ENCODE measurements around the gene SNUPN. TPM values are rescaled to one million over a fixed set of nuclear protein-coding genes. Genes with fewer than 3 reads are reported as not detected.
"Not testable (repeated sequence)": the region's sequence is repeated elsewhere in the genome, so short reads cannot be mapped to it uniquely, and the experiment has no call there.

Gene SNUPN
- total and polyA plus RNA-seq, 10 of the 15 experiments (the other 5 are each of a cell fraction or from before 2014, with no cell fraction given): 19.0 to 50.3 (median 32.5) TPM

DNA sequence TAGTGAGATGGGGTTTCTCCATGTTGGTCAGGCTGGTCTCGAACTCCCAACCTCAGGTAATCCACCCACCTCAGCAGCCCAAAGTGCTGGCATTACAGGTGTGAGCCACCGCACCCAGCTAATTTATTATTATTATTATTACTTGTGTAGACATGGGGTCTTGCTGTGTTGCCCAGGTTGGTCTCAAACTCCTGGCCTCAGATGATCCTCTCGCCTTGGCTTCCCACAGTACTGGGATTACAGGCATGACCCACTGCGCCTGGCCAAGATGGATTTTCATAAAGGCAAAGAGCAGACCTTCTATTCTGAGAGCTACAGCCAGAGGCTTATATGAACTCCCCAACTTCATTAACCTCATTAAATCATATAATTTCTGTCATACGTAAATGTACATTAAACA, 63.6 kb downstream of the SNUPN start:
- FAIRE-seq: no peak
- H3K4me3 ChIP-seq: no peak overlapping the region
- ChIA-PET SMC1A (ENCODE audit: uncharacterized antibody, unreplicated experiment) (interaction anchor here (0.5 to 0.6 kb wide), 2 partner anchors 11 to 649 kb away, joined by 3 to 4 read pairs; no protein-coding TSS in a partner anchor), CTCF (interaction anchor here (0.7 to 1.1 kb wide), 3 partner anchors 12 to 348 kb away, joined by 3 to 4 read pairs (median 3); no protein-coding TSS in a partner anchor), POLR2A (no interaction called here), RAD21 (ENCODE audit: unreplicated experiment) (interaction anchor here (0.6 to 1.5 kb wide), 3 partner anchors 64 to 437 kb away, joined by 3 to 4 read pairs (median 3); partner anchors contain the start of genes IMP3 and SNUPN)
- H3K9me3 ChIP-seq (replicated peaks; ENCODE audit: control insufficient read depth, insufficient read depth, low read length): no peaks in the 10 kb centered on the region
- no peak overlapping the region for H3K9ac ChIP-seq (ENCODE audit: control insufficient read depth, insufficient read depth, low read length)
- no peak overlapping the region for H2AFZ ChIP-seq (ENCODE audit: control insufficient read depth, low read depth, low read length)
- no peaks in the 10 kb centered on the region for H4K20me1 ChIP-seq (ENCODE audit: control insufficient read depth, insufficient read depth)
- peaks cover 1% of the 10 kb centered on the region; the same call in 1 of the 2 replicates for H3K79me2 ChIP-seq (ENCODE audit: control insufficient read depth, insufficient read depth, low read length)
- no peaks in the 10 kb centered on the region for H3K36me3 ChIP-seq (ENCODE audit: control insufficient read depth in 2 of 2, insufficient read depth in 2 of 2, low read length in 1 of 2)
- H3K4me1 ChIP-seq (ENCODE audit: control insufficient read depth, insufficient read depth, low read length): no peaks in the 10 kb centered on the region
- in situ Hi-C loops (cut with MboI): no loop called here
- ATAC-seq: no peak
- DNase-seq (ENCODE audit: low read depth, low spot score): no peak
- no peak overlapping the region for H3K4me2 ChIP-seq (ENCODE audit: control insufficient read depth, insufficient read depth)
- BruUV-seq (replicated peaks): no TSS peak
- no peak for TF ChIP-seq DPF2 (IDR thresholded peaks at IDR 0.05)
- no peak for TF ChIP-seq NFYB (IDR thresholded peaks at IDR 0.05; ENCODE audit: insufficient read depth, low read depth, low read length)
- TF ChIP-seq ZZZ3 (IDR thresholded peaks at IDR 0.05; ENCODE audit: control insufficient read depth, insufficient read length, low read depth): no peak
- TF ChIP-seq, protein P1, sequence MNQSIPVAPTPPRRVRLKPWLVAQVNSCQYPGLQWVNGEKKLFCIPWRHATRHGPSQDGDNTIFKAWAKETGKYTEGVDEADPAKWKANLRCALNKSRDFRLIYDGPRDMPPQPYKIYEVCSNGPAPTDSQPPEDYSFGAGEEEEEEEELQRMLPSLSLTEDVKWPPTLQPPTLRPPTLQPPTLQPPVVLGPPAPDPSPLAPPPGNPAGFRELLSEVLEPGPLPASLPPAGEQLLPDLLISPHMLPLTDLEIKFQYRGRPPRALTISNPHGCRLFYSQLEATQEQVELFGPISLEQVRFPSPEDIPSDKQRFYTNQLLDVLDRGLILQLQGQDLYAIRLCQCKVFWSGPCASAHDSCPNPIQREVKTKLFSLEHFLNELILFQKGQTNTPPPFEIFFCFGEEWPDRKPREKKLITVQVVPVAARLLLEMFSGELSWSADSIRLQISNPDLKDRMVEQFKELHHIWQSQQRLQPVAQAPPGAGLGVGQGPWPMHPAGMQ (IDR thresholded peaks at IDR 0.05; ENCODE audit: borderline replicate concordance): no peak
- TF ChIP-seq FOXK2 (IDR thresholded peaks at IDR 0.05): no peak
- no peak for TF ChIP-seq NBN (IDR thresholded peaks at IDR 0.05)
- no peak for TF ChIP-seq HDAC2 (IDR thresholded peaks at IDR 0.05)
- TF ChIP-seq ZSCAN29 (IDR thresholded peaks at IDR 0.05): no peak
- TF ChIP-seq, protein P2, sequence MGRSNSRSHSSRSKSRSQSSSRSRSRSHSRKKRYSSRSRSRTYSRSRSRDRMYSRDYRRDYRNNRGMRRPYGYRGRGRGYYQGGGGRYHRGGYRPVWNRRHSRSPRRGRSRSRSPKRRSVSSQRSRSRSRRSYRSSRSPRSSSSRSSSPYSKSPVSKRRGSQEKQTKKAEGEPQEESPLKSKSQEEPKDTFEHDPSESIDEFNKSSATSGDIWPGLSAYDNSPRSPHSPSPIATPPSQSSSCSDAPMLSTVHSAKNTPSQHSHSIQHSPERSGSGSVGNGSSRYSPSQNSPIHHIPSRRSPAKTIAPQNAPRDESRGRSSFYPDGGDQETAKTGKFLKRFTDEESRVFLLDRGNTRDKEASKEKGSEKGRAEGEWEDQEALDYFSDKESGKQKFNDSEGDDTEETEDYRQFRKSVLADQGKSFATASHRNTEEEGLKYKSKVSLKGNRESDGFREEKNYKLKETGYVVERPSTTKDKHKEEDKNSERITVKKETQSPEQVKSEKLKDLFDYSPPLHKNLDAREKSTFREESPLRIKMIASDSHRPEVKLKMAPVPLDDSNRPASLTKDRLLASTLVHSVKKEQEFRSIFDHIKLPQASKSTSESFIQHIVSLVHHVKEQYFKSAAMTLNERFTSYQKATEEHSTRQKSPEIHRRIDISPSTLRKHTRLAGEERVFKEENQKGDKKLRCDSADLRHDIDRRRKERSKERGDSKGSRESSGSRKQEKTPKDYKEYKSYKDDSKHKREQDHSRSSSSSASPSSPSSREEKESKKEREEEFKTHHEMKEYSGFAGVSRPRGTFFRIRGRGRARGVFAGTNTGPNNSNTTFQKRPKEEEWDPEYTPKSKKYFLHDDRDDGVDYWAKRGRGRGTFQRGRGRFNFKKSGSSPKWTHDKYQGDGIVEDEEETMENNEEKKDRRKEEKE (IDR thresholded peaks at IDR 0.05): no peak
- no peak overlapping the region for H3K27ac ChIP-seq (ENCODE audit: control insufficient read depth, insufficient read depth)
- whole genome bisulfite sequencing (ENCODE audit: insufficient coverage, insufficient replicate concordance, low lambda C conversion rate, missing lambda C conversion rate): 100% methylated on average over 5 of the region's 5 CpGs
- intact Hi-C loops (cut with micrococcal nuclease; ENCODE audit: unreplicated experiment): no loop called here
- H3K27me3 ChIP-seq (replicated peaks in 1 of 2; ENCODE audit: control insufficient read depth in 2 of 2, insufficient read depth in 2 of 2, low read length in 1 of 2): no peaks in the 10 kb centered on the region

DNA sequence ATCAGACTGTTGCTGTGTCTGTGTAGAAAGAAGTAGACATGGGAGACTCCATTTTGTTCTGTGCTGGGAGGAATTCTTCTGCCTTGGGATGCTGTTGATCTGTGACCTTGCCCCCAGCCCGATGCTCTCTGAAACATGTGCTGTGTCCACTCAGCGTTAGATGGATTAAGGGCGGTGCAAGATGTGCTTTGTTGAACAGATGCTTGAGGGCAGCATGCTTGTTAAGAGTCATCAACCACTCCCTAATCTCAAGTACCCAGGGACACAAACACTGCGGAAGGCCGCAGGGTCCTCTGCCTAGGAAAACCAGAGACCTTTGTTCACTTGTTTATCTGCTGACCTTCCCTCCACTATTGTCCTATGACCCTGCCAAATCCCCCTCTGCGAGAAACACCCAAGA, 66.2 kb downstream of the SNUPN start:
- in situ Hi-C loops (cut with MboI); H3K27ac ChIP-seq (ENCODE audit: control insufficient read depth, insufficient read depth); POLR2A ChIA-PET; H3K4me2 ChIP-seq (ENCODE audit: control insufficient read depth, insufficient read depth); H3K36me3 ChIP-seq (ENCODE audit: control insufficient read depth in 2 of 2, insufficient read depth in 2 of 2, low read length in 1 of 2); H3K79me2 ChIP-seq (ENCODE audit: control insufficient read depth, insufficient read depth, low read length); SMC1A ChIA-PET (ENCODE audit: uncharacterized antibody, unreplicated experiment); RAD21 ChIA-PET (ENCODE audit: unreplicated experiment); H3K9me3 ChIP-seq (replicated peaks; ENCODE audit: control insufficient read depth, insufficient read depth, low read length); H3K9ac ChIP-seq (ENCODE audit: control insufficient read depth, insufficient read depth, low read length); DNase-seq (ENCODE audit: low read depth, low spot score); FAIRE-seq; BruUV-seq (replicated peaks); H3K4me3 ChIP-seq; ATAC-seq; intact Hi-C loops (cut with micrococcal nuclease; ENCODE audit: unreplicated experiment); H3K27me3 ChIP-seq (replicated peaks in 1 of 2; ENCODE audit: control insufficient read depth in 2 of 2, insufficient read depth in 2 of 2, low read length in 1 of 2); H4K20me1 ChIP-seq (ENCODE audit: control insufficient read depth, insufficient read depth); CTCF ChIA-PET; H2AFZ ChIP-seq (ENCODE audit: control insufficient read depth, low read depth, low read length); H3K4me1 ChIP-seq (ENCODE audit: control insufficient read depth, insufficient read depth, low read length): not testable (repeated sequence)
- 100% methylated on average over 5 of the region's 6 CpGs for WGBS (ENCODE audit: insufficient coverage, insufficient replicate concordance, low lambda C conversion rate, missing lambda C conversion rate)
